CD4-positive, alpha-beta T cell treated with Interleukin-12 subunit alpha and Interleukin-12 subunit beta, for 1 hour (primary cell): ENCODE data around the gene INAFM1.

Experiments used
- DNase-seq: peaks from one replicate; pipeline ENCODE4 v3.0.0-alpha.2; 2020

The INAFM1 gene

DNA sequence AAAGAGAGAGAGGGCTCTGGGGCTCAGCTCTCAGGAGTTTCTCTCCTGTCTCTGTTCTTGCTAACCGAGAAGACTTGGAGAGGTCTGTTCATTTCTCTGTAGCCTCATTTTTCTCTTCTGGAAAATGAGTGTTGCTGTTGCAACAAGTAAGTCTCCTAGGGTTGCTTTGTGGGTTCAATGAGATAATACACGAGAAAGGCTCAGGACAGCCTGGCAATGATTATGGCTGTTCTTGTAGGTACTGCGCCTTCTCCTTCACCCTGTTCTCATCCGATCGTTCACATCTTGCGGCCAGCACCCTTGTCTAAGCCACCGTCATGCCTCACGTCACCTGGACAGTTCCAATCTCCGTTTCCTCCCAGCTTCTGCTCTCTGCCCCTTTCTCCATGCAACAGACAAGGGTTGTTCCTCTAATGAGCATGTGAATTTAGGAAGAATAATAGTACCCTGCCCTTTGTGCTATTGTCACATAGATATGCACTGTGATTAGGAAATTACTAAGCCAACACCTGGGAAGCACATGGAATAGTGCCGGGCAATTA lies 39.1 kb downstream of the INAFM1 start:
- DNase-seq = no peak

DNA sequence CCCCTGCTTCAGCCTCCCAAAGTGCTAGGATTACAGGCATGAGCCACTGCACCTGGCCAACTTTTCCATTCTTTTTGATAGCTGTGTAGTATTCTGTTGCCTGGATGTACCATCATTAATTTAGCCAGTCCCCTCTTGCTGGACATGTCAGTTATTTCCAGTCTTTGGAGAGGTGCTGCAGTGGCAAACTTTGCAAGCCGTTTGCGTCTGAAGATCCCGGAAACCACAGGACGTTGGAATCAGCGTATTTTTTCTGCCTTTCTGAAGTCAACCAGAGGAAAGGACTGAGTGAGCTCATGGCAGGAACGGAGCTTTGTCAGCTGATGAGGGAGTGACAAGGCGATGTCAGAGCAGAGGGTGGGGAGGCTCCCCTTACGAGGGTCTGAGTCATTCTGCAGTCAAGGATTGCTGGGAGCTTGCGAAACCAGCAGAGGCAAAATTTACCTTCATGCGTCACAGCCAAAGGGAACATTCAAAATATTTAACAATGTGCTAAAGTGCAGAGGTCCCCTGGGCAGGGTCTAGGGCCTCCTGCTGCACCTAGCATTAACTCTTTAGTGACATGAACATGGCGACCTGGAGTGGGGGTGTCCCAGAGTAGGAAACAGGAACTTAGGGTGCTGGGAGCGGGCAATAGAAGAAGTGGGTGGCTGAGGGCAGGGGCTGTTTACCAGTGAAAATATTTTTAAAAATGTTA lies 40.6 kb downstream of the INAFM1 start:
- DNase-seq = peak; percentile 21

DNA sequence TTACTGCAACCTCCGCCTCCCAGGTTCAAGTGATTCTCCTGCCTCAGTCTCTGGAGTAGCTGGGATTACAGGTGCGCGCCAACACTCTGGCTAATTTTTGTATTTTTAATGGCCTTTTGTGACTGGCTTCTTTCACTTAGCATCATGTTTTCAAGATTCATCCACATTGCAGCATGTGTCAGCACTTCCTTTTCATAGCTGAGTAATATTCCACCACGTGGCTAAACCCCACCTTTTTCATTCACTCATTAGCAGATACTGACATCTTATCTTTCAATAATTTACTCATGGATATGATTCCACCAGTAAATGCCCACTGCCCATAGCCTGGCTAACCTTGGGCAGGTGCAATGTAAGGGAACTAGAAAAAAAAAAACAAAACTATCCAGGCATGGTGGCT lies 41.8 kb downstream of the INAFM1 start:
- DNase-seq = no peak

DNA sequence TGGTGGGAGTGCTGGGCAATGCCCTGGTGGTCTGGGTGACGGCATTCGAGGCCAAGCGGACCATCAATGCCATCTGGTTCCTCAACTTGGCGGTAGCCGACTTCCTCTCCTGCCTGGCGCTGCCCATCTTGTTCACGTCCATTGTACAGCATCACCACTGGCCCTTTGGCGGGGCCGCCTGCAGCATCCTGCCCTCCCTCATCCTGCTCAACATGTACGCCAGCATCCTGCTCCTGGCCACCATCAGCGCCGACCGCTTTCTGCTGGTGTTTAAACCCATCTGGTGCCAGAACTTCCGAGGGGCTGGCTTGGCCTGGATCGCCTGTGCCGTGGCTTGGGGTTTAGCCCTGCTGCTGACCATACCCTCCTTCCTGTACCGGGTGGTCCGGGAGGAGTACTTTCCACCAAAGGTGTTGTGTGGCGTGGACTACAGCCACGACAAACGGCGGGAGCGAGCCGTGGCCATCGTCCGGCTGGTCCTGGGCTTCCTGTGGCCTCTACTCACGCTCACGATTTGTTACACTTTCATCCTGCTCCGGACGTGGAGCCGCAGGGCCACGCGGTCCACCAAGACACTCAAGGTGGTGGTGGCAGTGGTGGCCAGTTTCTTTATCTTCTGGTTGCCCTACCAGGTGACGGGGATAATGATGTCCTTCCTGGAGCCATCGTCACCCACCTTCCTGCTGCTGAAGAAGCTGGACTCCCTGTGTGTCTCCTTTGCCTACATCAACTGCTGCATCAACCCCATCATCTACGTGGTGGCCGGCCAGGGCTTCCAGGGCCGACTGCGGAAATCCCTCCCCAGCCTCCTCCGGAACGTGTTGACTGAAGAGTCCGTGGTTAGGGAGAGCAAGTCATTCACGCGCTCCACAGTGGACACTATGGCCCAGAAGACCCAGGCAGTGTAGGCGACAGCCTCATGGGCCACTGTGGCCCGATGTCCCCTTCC lies 45.5 kb downstream of the INAFM1 start:
- no peak for DNase-seq

DNA sequence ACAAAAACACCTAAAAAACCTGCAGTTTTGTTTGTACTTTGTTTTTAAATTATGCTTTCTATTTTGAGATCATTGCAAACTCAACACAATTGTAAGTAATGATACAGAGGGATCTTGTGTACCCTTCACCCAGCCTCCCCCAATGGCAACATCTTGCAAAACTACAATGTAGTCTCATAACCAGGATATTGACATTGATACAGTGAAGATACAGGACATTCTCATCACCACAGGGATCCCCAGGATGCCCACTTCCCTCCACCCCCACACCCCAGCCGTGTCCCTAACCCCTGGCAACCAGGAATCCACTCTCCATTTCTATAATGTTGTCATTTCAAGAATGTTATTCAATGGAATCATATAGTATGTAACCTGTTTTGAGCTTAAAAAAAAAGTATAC lies 46.9 kb downstream of the INAFM1 start:
- DNase-seq = no peak

DNA sequence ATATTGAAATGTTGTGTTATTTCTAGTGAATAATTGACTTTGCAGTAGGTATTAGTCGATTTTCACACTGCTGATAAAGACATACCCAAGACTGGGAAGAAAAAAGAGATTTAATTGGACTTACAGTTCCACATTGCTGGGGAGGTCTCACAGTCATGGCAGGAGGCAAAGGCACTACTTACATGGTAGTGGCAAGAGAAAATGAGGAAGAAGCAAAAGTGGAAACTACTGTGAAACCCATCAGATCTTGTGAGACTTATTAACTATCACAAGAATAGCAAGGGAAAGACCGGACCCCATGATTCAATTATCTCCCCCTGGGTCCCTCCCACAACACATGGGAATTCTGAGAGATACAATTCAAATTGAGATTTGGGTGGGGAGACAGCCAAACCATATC lies 47.4 kb downstream of the INAFM1 start:
- no peak for DNase-seq

DNA sequence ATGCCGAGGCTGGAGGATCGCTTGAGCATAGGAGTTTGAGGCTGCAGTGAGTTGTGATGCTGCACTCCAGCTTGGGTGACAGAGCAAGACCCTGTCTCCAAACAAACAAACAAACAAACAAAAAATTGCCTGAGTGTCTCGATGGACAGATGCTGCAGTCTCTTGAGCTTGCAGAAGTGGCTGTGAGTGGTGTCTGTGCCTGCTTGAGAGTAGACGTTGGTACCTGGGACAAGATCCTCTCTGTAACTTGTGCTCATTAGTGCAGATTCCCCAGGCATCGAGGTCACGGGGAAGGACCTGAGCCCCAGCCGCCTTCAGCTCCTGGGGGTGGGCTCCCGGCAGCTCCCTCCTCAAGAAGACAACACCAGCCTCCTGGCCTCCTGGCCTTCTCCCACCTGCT lies 48.7 kb downstream of the INAFM1 start:
- DNase-seq = no peak

DNA sequence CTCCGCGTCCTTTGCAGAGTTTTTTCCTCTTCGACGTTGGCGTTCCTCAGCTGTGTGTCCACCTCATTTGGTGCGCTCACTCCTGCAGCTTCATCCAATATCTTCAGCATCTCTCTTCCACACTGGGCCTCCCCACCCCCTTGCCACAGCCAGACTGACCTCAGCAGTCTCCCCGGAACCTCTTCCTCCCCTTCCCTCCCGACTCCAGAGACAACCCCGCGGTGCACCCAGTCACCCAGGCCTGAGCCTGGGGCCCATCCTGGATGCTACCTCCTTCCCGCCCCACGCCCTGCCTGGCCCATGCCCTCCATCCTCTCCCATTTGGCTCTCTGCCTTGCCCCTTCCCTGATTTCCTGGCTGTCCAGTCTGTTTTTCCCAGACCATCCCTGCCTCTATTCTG lies 49.2 kb downstream of the INAFM1 start:
- DNase-seq = no peak

DNA sequence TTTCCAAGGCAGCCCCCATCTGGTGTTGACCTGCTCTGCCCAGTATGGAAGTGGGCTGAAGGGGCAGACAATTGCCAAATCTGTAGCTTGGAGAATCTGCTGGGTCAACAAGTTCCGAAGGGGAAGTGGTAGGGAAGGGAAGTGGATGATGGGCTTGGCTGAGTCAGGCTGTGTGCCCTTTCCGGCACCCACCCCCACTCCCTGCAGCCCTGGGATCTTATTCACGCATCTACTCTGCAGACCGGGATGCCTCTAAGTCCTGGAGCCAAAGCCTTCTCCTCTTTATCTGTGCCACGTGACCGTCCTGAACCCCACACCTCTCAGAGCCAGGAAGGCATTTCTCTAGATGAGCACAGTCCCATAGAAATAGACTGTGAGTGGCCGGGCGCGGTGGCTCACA lies 49.8 kb downstream of the INAFM1 start:
- DNase-seq = no peak
